ENCODE measurements around the gene RNF214.
"Not testable (repeated sequence)": the region's sequence is repeated elsewhere in the genome, so short reads cannot be mapped to it uniquely, and the experiment has no call there.

The RNF214 gene

DNA sequence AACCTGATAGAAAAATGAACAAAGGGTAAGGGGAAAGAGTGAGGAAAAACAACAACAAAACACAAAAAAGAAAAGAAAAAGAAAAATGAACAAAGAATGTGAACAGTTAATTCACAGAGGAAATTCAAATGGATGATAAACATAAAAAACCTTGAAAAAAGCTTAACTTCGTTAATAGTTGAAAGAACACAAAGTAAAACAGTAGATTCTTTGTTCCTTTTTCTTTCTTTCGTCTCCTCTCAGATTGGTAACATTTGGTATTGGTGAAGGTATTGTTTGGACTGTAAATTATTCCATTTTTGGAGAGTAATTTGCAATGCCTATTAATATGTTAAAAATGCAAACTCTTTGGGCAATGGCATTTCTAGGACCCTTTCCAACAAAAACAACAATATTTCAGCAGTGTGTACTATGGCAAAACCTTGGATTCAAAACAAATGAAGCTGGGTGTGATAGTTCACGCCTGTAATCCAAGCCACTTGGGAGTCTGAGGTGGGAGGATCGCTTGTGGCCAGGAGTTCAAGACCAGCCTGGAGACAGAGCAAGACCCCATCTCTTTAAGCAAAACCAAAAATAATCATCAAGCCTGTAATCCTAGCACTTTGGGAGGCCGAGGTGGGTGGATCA, 86.9 kb downstream of the RNF214 start:
- no peak for DNase-seq

DNA sequence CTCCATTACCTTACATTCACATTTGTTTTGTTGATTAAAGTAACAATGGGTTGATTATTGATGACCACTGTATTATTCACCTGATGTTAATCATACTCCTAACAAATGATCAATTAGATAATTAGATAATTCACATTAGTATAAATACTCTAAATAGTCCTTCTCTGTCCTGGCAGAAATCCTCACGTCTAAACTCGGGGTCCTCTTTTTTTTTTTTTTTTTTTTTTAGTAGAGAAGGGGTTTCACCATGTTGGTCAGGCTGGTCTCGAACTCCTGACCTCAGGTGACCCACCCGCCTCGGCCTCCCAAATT, 94.7 kb downstream of the RNF214 start:
- not testable (repeated sequence) for DNase-seq

GRCh38 chr11:117327567-117328374, 95.3 kb downstream of the RNF214 start, which contains the start of gene CEP164:
TSS of gene CEP164 (plus strand) at chr11:117327854. CDS start at chr11:117338587, 10,733 bp downstream.
- peak; percentile 88 for DNase-seq

GRCh38 chr11:117328375-117329010, 96.0 kb downstream of the RNF214 start:
- DNase-seq: no peak

- no peak for DNase-seq
These were observed 100.4 kb downstream of the RNF214 start for GRCh38 chr11:117332843-117333242.

DNA sequence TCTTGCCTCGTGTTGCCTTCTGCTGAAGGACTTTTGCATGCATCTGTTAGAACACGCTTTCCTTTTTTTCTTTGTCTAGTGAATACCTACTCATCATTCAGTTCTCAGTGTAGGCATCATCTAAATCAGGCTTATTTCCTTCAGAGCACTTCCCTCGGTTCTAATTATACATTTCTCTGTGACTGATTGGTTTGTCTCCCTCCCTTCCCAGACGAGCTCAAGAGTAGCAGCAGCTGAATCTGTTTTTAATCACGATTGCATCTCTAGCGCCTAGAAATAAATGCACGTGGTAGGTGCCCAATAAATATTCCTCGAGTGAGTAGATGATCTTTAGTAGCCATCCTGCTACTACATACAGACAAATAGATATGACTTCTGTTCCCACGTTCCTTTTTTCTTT, 101.4 kb downstream of the RNF214 start:
- no peak for DNase-seq

DNA sequence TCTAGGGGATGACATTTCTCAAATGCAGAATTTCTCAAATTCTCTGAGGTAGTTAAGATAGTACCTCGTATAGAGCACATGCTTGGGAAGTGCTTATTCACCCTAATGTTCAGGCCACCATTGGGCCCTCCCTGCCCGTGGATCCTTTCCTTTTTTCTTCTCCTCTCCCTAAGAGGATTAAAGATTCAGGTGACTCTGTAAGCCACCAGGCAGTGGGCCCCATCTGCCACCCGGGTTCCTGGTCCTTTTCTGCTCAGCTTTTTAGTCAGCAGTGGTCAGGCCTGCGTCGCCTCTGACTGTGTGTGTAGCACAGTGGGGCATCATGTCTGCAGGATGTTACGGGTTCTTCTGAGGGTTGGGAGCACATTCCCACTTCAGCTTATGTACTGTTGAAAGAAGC, 102.4 kb downstream of the RNF214 start:
- DNase-seq: no peak

GRCh38 chr11:117335399-117335798, 102.9 kb downstream of the RNF214 start:
- no peak for DNase-seq

All from stimulated activated CD4-positive, alpha-beta T cell treated with anti-CD3 and anti-CD28 coated beads, Interleukin-12 subunit alpha, Interleukin-12 subunit beta, amount 100 ng/mL, for 4 hours (primary cell).